OCI-LY1 (cell line): Measurements from ENCODE around the gene NR6A1.

ENCODE experiments used
- CTCF ChIP-seq: fragments of 200-600 bp; sonication (generic), shearing (Covaris generic); IDR thresholded peaks from 2 replicates; pipeline ENCODE4 v1.5.1; 2017; ENCODE audit warnings: mild to moderate bottlenecking, antibody characterized with exemption, low read length, moderate library complexity, mixed read lengths
- EZH2 ChIP-seq: fragments of 200-600 bp; sonication (generic), shearing (Covaris generic); IDR thresholded peaks from 2 replicates; pipeline ENCODE4 v1.8.0; 2017; ENCODE audit warnings: borderline replicate concordance, mixed run types, mild to moderate bottlenecking, antibody characterized with exemption, low read length, moderate library complexity, mixed read lengths

GRCh38 chr9:124805186-124805585 is 34.1 kb upstream of the NR6A1 start:
- TF ChIP-seq CTCF: no peak
- TF ChIP-seq EZH2: no peak
